Cardiac muscle cell (in vitro differentiated cells and primary cell): ENCODE measurements around the gene NR3C1. TPM values are rescaled to one million over a fixed set of nuclear protein-coding genes. Genes with fewer than 3 reads are reported as not detected.
A peak's percentile ranks its signal among the peaks of the same experiment; 100 is the strongest.

Experiments used
- DNase-seq, 2 donors: peaks; one replicate each; pipeline versions ENCODE4 v3.0.0 to v3.0.0-alpha.2; 2010 to 2017; ENCODE audit warnings: low read depth in 1 of 2, low spot score in 1 of 2
- H3K27ac ChIP-seq: fragments of 200-600 bp; sonication (generic); 2 replicates; pipeline ENCODE4 v1.5.1; 2016
- H3K27me3 ChIP-seq: fragments of 200-600 bp; sonication (generic); 2 replicates; pipeline ENCODE4 v1.6.0; 2016; ENCODE audit warnings: control low read depth
- H3K36me3 ChIP-seq: fragments of 200-600 bp; sonication (generic); 2 replicates; pipeline ENCODE4 v1.5.1; 2016; ENCODE audit warnings: control low read depth
- H3K4me1 ChIP-seq: fragments of 200-600 bp; sonication (generic); 2 replicates; pipeline ENCODE4 v1.8.1; 2017; ENCODE audit warnings: low read depth, mild to moderate bottlenecking, mixed run types
- H3K4me3 ChIP-seq: fragments of 200-600 bp; sonication (generic); 2 replicates; pipeline ENCODE4 v1.5.1; 2016; ENCODE audit warnings: mild to moderate bottlenecking
- H3K9me3 ChIP-seq: fragments of 200-600 bp; sonication (generic); 2 replicates; pipeline ENCODE4 v1.5.1; 2017; ENCODE audit warnings: low read depth, mild to moderate bottlenecking, control low read depth
- CTCF ChIP-seq: IDR thresholded peaks from 2 replicates; pipeline ENCODE4 v1.5.1; 2012; ENCODE audit warnings: low read depth, mild to moderate bottlenecking, low read length
- polyA plus RNA-seq: library from polyadenylated mRNA; unstranded; fragments of >200 nt; fragmentation: Nextera tagmentation; extraction: Ambion mirVana; gene quantifications from 2 replicates; pipeline ENCODE4 v1.2.1, GENCODE V29; 2016
- total RNA-seq: library from RNA; depleted of rRNA; stranded (reverse); fragments of >200 nt; gene quantifications from 2 replicates; pipeline ENCODE4 v1.2.3, GENCODE V29; 2016

Gene NR3C1
- total and polyA plus RNA-seq, 2 experiments from 2014 or later, result 9.4 to 9.7 TPM

GRCh38 chr5:143445776-143446175 lies 42.3 kb upstream of the NR3C1 start:
- TF ChIP-seq CTCF, result no peak
- Histone ChIP-seq H3K36me3 (no peaks in the 10 kb centered on the region), H3K9me3 (no peaks in the 10 kb centered on the region), H3K27me3 (no peaks in the 10 kb centered on the region), H3K27ac (no peak overlapping the region), H3K4me1 (no peaks in the 10 kb centered on the region), H3K4me3 (no peak overlapping the region)
- DNase-seq, result no peak

DNA sequence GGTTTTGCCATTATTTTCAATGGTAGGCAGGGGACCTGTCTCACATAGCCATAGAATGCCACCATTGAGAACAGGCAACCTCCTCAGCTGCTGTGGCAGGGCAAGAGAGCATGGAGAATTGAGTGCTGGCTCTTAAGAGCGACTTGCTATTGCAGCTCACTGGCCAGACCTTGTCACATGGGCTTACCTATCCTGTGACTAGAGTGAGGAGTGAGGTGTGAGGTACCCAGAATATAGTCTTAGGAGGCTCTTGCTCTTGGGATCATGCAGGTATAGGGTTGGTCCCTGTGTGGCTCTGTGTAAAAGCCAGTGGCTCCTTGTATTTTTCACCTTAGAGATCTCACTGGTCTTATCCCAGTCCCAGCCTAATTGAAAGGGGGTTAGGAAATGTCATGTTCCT lies 39.8 kb upstream of the NR3C1 start:
- Histone ChIP-seq H3K27ac (no peak overlapping the region), H3K9me3 (no peaks in the 10 kb centered on the region), H3K36me3 (no peaks in the 10 kb centered on the region), H3K4me3 (no peak overlapping the region), H3K4me1 (no peaks in the 10 kb centered on the region), H3K27me3 (no peaks in the 10 kb centered on the region)
- no peak for DNase-seq
- TF ChIP-seq CTCF, result no peak

- H3K4me1 ChIP-seq, result no peaks in the 10 kb centered on the region
- no peak overlapping the region for H3K4me3 ChIP-seq
- H3K27me3 ChIP-seq, result no peaks in the 10 kb centered on the region
- no peaks in the 10 kb centered on the region for H3K36me3 ChIP-seq
- no peaks in the 10 kb centered on the region for H3K9me3 ChIP-seq
- no peak overlapping the region for H3K27ac ChIP-seq
- DNase-seq, result peak in 1 of 2 donors; percentile 13
- TF ChIP-seq CTCF, result no peak
Measured at GRCh38 chr5:143442385-143442784, 38.9 kb upstream of the NR3C1 start.

DNA sequence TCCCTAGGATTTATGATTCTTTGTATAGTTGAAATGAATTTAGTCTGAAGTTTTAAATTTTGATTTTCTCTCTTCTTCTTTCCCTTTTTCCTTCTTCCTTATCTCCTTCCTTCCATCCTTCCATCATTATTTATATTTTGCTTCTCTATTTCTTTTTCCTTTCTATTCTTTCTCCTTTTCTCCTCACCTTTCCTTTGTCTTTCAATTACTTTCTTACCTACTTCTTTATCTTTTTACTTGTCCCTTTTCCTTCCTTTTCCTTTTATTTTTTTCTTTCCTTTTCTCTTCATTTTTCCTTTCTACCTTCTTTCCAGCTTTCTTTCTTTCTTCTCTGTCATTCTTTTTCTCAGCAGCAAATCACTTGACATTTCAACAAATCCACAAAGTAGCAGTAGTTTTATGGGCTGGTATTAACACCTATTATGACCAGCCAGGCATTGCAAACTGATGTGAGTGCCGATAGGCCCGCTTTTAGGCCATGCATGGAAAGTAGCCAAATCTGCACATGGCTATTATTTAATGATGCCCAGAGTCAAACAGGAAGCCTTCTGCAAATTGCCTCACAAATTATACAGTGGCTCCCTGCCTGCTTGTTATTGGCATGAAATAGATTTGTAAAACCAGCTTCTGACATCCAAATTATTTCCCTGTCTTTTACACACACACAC lies 37.1 kb upstream of the NR3C1 start:
- H3K4me1 ChIP-seq, result no peaks in the 10 kb centered on the region
- no peak overlapping the region for H3K27ac ChIP-seq
- DNase-seq, result no peak
- H3K27me3 ChIP-seq, result no peaks in the 10 kb centered on the region
- no peak for TF ChIP-seq CTCF
- H3K9me3 ChIP-seq, result no peaks in the 10 kb centered on the region
- H3K36me3 ChIP-seq, result no peaks in the 10 kb centered on the region
- H3K4me3 ChIP-seq, result no peak overlapping the region

- H3K4me1 ChIP-seq, result no peaks in the 10 kb centered on the region
- no peak overlapping the region for H3K4me3 ChIP-seq
- H3K36me3 ChIP-seq, result no peaks in the 10 kb centered on the region
- H3K27me3 ChIP-seq, result no peaks in the 10 kb centered on the region
- TF ChIP-seq CTCF, result no peak
- no peaks in the 10 kb centered on the region for H3K9me3 ChIP-seq
- DNase-seq, result no peak
- no peak overlapping the region for H3K27ac ChIP-seq
Measured at GRCh38 chr5:143437666-143438273, 34.3 kb upstream of the NR3C1 start.
